Upper lobe of left lung (tissue), 4 donors: ENCODE measurements around the gene POU2F3.

Experiments
- EP300 ChIP-seq, 4 donors: sonication (generic); formaldehyde crosslinking; IDR thresholded peaks; one replicate each; pipeline ENCODE4 v1.5.1; 2017; ENCODE audit warnings: antibody characterized with exemption in 4 of 4, control low read depth in 2 of 4
- POLR2AphosphoS5 ChIP-seq, 2 donors: sonication (generic); formaldehyde crosslinking; IDR thresholded peaks; one replicate each; pipeline ENCODE4 v1.5.1; 2017; ENCODE audit warnings: antibody characterized with exemption in 2 of 2
- TF ChIP-seq, protein P1 (sequence below), 6 experiments: fragments of 450-650 bp in 4 of 6; fragments of 200-600 bp in 2 of 6; sonication (generic) in 2 of 6; IDR thresholded peaks; one replicate each; pipeline ENCODE4 v1.5.1; 2016 to 2019; ENCODE audit warnings: antibody characterized with exemption in 6 of 6

DNA sequence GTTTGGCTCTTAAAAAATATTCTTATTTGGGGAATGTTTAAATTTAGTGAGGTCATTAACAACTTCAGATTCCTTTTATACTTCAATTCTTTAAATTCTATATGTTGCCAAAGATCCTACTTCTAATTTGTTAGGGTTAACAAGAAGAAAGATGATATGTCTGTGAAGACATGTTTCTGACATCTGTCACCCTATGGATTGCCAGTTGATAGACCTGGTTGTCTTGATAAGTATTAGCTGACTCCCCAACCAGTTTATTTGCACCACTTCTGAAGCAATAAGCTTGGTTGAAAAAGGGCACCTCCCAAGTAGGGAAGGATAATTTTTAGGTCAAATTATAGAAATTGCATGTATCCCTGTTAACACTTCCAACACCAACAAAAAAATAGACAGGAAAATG, 125.6 kb downstream of the POU2F3 start:
- TF ChIP-seq POLR2AphosphoS5 (IDR thresholded peaks at IDR 0.05): no peak
- no peak for TF ChIP-seq EP300 (IDR thresholded peaks at IDR 0.05)
- TF ChIP-seq, protein P1, sequence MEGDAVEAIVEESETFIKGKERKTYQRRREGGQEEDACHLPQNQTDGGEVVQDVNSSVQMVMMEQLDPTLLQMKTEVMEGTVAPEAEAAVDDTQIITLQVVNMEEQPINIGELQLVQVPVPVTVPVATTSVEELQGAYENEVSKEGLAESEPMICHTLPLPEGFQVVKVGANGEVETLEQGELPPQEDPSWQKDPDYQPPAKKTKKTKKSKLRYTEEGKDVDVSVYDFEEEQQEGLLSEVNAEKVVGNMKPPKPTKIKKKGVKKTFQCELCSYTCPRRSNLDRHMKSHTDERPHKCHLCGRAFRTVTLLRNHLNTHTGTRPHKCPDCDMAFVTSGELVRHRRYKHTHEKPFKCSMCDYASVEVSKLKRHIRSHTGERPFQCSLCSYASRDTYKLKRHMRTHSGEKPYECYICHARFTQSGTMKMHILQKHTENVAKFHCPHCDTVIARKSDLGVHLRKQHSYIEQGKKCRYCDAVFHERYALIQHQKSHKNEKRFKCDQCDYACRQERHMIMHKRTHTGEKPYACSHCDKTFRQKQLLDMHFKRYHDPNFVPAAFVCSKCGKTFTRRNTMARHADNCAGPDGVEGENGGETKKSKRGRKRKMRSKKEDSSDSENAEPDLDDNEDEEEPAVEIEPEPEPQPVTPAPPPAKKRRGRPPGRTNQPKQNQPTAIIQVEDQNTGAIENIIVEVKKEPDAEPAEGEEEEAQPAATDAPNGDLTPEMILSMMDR (IDR thresholded peaks at IDR 0.05): no peak
